ENCODE results near the gene ITGA3. TPM values are rescaled to one million over a fixed set of nuclear protein-coding genes. Genes with fewer than 3 reads are reported as not detected.

ITGA3 gene
- total and polyA plus RNA-seq, 2 experiments from 2014 or later, result 28.5 to 32.8 TPM

- Histone ChIP-seq H3K79me2 (no peaks in the 10 kb centered on the region), H2AFZ (no peak overlapping the region), H3K4me3 (no peak overlapping the region), H3K27ac (no peak overlapping the region), H3K9me3 (ENCODE audit: low read depth) (no peaks in the 10 kb centered on the region), H4K20me1 (ENCODE audit: insufficient read depth, poor library complexity, severe bottlenecking) (no peaks in the 10 kb centered on the region), H3K27me3 (no peaks in the 10 kb centered on the region), H3K4me1 (ENCODE audit: insufficient read depth) (peaks cover 3% of the 10 kb centered on the region), H3K36me3 (replicated peaks; ENCODE audit: insufficient read depth, low read depth) (no peaks in the 10 kb centered on the region), H3K4me2 (no peak overlapping the region), H3K9me2 (replicated peaks; ENCODE audit: insufficient read depth) (no peaks in the 10 kb centered on the region)
- 88% methylated on average over 14 of the region's 23 CpGs for WGBS (ENCODE audit: low lambda C conversion rate, missing lambda C conversion rate)
- TF ChIP-seq EZH2phosphoT487 (IDR thresholded peaks at IDR 0.05; ENCODE audit: low read depth, severe bottlenecking, unreplicated experiment) (no peak), CTCF (IDR thresholded peaks at IDR 0.05; ENCODE audit: poor library complexity) (no peak), EZH2 (IDR thresholded peaks at IDR 0.05; ENCODE audit: borderline replicate concordance) (no peak)
- DNase-seq (ENCODE audit: low spot score), result no peak
These were observed 62.3 kb downstream of the ITGA3 start for GRCh38 chr17:50118076-50118827.

- no peaks in the 10 kb centered on the region for H3K36me3 ChIP-seq (replicated peaks; ENCODE audit: insufficient read depth, low read depth)
- no peak overlapping the region for H3K27ac ChIP-seq
- WGBS (ENCODE audit: low lambda C conversion rate, missing lambda C conversion rate), result 93% methylated on average over 4 of the region's 4 CpGs
- H3K79me2 ChIP-seq, result no peaks in the 10 kb centered on the region
- H3K4me1 ChIP-seq (ENCODE audit: insufficient read depth), result peaks cover 3% of the 10 kb centered on the region
- DNase-seq (ENCODE audit: low spot score), result no peak
- no peaks in the 10 kb centered on the region for H3K27me3 ChIP-seq
- no peaks in the 10 kb centered on the region for H3K9me2 ChIP-seq (replicated peaks; ENCODE audit: insufficient read depth)
- no peak overlapping the region for H3K4me3 ChIP-seq
- H2AFZ ChIP-seq, result no peak overlapping the region
- no peaks in the 10 kb centered on the region for H3K9me3 ChIP-seq (ENCODE audit: low read depth)
- H4K20me1 ChIP-seq (ENCODE audit: insufficient read depth, poor library complexity, severe bottlenecking), result no peaks in the 10 kb centered on the region
- H3K4me2 ChIP-seq, result no peak overlapping the region
- TF ChIP-seq CTCF (IDR thresholded peaks at IDR 0.05; ENCODE audit: poor library complexity), result no peak
- no peak for TF ChIP-seq EZH2phosphoT487 (IDR thresholded peaks at IDR 0.05; ENCODE audit: low read depth, severe bottlenecking, unreplicated experiment)
- no peak for TF ChIP-seq EZH2 (IDR thresholded peaks at IDR 0.05; ENCODE audit: borderline replicate concordance)
These were observed 62.9 kb downstream of the ITGA3 start for GRCh38 chr17:50118828-50119218.

GRCh38 chr17:50120475-50121253, 64.8 kb downstream of the ITGA3 start:
- TF ChIP-seq EZH2phosphoT487 (IDR thresholded peaks at IDR 0.05; ENCODE audit: low read depth, severe bottlenecking, unreplicated experiment) (no peak), EZH2 (IDR thresholded peaks at IDR 0.05; ENCODE audit: borderline replicate concordance) (no peak), CTCF (IDR thresholded peaks at IDR 0.05; ENCODE audit: poor library complexity) (no peak)
- Histone ChIP-seq H4K20me1 (ENCODE audit: insufficient read depth, poor library complexity, severe bottlenecking) (no peaks in the 10 kb centered on the region), H3K36me3 (replicated peaks; ENCODE audit: insufficient read depth, low read depth) (no peaks in the 10 kb centered on the region), H3K27me3 (no peaks in the 10 kb centered on the region), H3K4me2 (no peak overlapping the region), H3K4me1 (ENCODE audit: insufficient read depth) (peaks cover 3% of the 10 kb centered on the region), H3K9me3 (ENCODE audit: low read depth) (no peaks in the 10 kb centered on the region), H3K79me2 (no peaks in the 10 kb centered on the region), H3K9me2 (replicated peaks; ENCODE audit: insufficient read depth) (no peaks in the 10 kb centered on the region), H3K4me3 (no peak overlapping the region), H3K27ac (no peak overlapping the region), H2AFZ (no peak overlapping the region)
- WGBS (ENCODE audit: low lambda C conversion rate, missing lambda C conversion rate), result 93% methylated on average over 7 of the region's 7 CpGs
- DNase-seq (ENCODE audit: low spot score), result no peak

Measured in hepatocyte (in vitro differentiated cells).